Ascending aorta (tissue), 2 donors: ENCODE data around the gene NREP. TPM values are rescaled to one million over a fixed set of nuclear protein-coding genes. Genes with fewer than 3 reads are reported as not detected.
A peak's percentile ranks its signal among the peaks of the same experiment; 100 is the strongest.

Source experiments
- DNase-seq, 2 donors: peaks; one replicate each; pipeline ENCODE4 v3.0.0-alpha.2; 2019; ENCODE audit warnings: low spot score in 2 of 2
- H3K27ac ChIP-seq, 2 donors: fragments of 200-600 bp; sonication (generic); one replicate each; pipeline ENCODE4 v1.5.1; 2016 to 2017; ENCODE audit warnings: mild to moderate bottlenecking in 1 of 2
- H3K27me3 ChIP-seq: fragments of 200-600 bp; sonication (generic); one replicate; pipeline ENCODE4 v1.5.1; 2017
- H3K36me3 ChIP-seq, 2 donors: fragments of 200-600 bp; sonication (generic); one replicate each; pipeline ENCODE4 v1.5.1; 2016
- H3K4me1 ChIP-seq, 2 donors: fragments of 200-600 bp; sonication (generic); one replicate each; pipeline ENCODE4 v1.5.1; 2016 to 2017; ENCODE audit warnings: mild to moderate bottlenecking in 1 of 2
- H3K4me3 ChIP-seq, 2 donors: fragments of 200-600 bp; sonication (generic); one replicate each; pipeline ENCODE4 v1.5.1; 2016 to 2017; ENCODE audit warnings: mild to moderate bottlenecking in 1 of 2
- H3K9me3 ChIP-seq, 2 donors: fragments of 200-600 bp; sonication (generic); one replicate each; pipeline ENCODE4 v1.5.1; 2016
- intact Hi-C: fragments of 100-400 bp; cut with DNase I; formaldehyde crosslinking; loops from one replicate; pipeline ENCODE4 v1.15.1; 2023
- total RNA-seq: library from RNA; depleted of rRNA; stranded (reverse); fragments of >200 nt; gene quantifications from one replicate; pipeline ENCODE4 v1.1.0, GENCODE V29; 2016
- TF ChIP-seq, protein P1 (sequence below), 3 experiments: fragments of 200-600 bp in 2 of 3; fragments of 450-650 bp in 1 of 3; sonication (generic) in 2 of 3; IDR thresholded peaks; one replicate each; pipeline ENCODE4 v1.5.1; 2016 to 2019; ENCODE audit warnings: antibody characterized with exemption in 3 of 3, mild to moderate bottlenecking in 1 of 3, moderate library complexity in 1 of 3

Gene NREP
- total RNA-seq, 1 donor from 2014 or later, result 15.3 TPM

DNA sequence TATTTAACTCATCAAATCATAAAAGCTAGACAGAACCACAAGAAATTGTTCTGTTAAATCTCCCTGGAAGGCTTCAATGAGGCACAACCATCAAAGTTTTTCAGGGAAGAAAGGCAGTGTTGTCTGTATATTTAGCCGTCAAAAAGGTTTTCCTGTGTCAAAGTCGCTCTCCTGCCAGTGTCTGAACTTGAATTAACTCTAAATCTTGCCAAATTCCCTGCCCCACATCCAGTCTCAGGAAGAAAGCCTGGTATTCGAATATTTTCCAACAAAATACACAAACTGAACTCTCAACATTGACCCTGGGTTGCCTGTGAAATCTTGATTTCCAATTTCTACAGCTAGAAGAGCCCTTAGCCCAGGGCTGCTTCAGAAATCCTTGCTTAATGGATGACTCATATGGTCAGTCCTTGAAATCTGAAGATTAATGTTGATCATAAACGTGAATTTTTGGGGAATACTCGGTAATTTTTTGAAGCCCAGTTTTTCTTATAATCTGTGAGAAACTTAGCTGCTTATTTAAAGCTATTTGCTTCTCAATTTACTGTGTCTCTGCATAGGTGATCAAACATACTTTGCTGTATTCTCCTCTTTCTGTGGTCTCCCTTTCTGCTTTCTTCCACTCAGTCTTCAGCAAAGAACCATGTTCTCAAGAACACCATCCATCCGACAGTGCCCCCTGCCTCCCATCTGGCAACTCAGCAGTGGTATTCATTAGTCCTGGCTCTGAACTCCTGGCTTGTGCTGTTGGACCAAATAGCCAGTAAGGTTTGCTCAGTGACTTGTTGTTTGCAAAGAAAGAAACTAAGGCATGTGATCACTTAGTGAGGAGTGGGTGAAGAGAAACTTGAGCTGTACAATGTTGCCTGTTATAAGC lies 58.9 kb downstream of the NREP start:
- TF ChIP-seq, protein P1, sequence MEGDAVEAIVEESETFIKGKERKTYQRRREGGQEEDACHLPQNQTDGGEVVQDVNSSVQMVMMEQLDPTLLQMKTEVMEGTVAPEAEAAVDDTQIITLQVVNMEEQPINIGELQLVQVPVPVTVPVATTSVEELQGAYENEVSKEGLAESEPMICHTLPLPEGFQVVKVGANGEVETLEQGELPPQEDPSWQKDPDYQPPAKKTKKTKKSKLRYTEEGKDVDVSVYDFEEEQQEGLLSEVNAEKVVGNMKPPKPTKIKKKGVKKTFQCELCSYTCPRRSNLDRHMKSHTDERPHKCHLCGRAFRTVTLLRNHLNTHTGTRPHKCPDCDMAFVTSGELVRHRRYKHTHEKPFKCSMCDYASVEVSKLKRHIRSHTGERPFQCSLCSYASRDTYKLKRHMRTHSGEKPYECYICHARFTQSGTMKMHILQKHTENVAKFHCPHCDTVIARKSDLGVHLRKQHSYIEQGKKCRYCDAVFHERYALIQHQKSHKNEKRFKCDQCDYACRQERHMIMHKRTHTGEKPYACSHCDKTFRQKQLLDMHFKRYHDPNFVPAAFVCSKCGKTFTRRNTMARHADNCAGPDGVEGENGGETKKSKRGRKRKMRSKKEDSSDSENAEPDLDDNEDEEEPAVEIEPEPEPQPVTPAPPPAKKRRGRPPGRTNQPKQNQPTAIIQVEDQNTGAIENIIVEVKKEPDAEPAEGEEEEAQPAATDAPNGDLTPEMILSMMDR (IDR thresholded peaks at IDR 0.05), result peak in 2 of 3 experiments; percentile 7 to 27
- Histone ChIP-seq H3K27me3 (no peaks in the 10 kb centered on the region), H3K36me3 (no peaks in the 10 kb centered on the region), H3K4me3 (no peak overlapping the region), H3K4me1 (peaks cover 0 to 8% of the 10 kb centered on the region in 2 donors), H3K9me3 (no peaks in the 10 kb centered on the region), H3K27ac (no peak overlapping the region)
- no peak for DNase-seq
- intact Hi-C loops, result no loop called here

DNA sequence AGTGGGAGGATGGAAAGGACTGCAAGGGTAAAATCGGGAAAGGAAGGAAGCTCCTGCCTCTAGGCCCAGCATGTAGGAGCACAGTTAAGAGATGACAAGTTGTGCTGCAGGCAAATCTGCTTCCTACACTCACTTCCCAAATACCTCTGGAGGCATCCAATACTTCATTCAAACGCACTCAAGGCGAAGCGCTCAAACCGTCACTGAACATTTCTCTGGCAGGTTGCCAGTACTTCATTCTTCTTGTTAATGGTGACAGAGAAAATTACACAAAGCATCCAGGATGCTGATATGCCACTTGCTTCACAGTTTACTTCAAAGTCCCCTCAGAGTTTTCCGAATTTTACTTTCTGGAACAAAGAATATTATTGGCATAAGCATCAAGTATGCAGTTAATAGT lies 59.8 kb downstream of the NREP start:
- intact Hi-C loops, result no loop called here
- no peak for DNase-seq
- no peak overlapping the region for H3K4me3 ChIP-seq
- H3K9me3 ChIP-seq, result no peaks in the 10 kb centered on the region
- no peak overlapping the region for H3K27ac ChIP-seq
- H3K4me1 ChIP-seq, result peaks cover 0 to 8% of the 10 kb centered on the region in 2 donors
- H3K27me3 ChIP-seq, result no peaks in the 10 kb centered on the region
- H3K36me3 ChIP-seq, result no peaks in the 10 kb centered on the region
- TF ChIP-seq, protein P1 (IDR thresholded peaks at IDR 0.05), result no peak

DNA sequence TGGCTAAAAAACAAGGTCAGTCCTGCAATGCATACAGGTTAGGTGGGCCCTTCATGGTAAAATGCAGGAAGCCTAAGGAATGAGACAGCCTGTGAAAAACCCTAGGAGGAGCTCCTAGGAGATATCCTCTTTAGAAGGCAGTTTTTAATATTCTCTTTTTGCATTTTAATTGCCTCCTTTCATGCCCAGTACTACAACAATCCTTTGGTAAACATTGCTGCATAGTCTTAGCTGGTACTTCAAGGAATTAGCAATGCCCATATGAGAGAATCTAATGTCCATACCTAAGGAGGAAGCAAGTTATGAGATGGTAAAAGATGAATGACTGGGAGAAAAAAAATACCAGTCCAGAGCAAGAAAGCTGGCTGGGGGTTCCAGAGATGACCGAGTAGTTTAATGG lies 61.0 kb downstream of the NREP start:
- H3K27me3 ChIP-seq, result no peaks in the 10 kb centered on the region
- no peaks in the 10 kb centered on the region for H3K36me3 ChIP-seq
- TF ChIP-seq, protein P1 (IDR thresholded peaks at IDR 0.05), result no peak
- no peak overlapping the region for H3K27ac ChIP-seq
- intact Hi-C loops, result no loop called here
- no peak overlapping the region for H3K4me3 ChIP-seq
- no peak for DNase-seq
- H3K4me1 ChIP-seq, result peaks cover 0 to 8% of the 10 kb centered on the region in 2 donors
- H3K9me3 ChIP-seq, result no peaks in the 10 kb centered on the region

DNA sequence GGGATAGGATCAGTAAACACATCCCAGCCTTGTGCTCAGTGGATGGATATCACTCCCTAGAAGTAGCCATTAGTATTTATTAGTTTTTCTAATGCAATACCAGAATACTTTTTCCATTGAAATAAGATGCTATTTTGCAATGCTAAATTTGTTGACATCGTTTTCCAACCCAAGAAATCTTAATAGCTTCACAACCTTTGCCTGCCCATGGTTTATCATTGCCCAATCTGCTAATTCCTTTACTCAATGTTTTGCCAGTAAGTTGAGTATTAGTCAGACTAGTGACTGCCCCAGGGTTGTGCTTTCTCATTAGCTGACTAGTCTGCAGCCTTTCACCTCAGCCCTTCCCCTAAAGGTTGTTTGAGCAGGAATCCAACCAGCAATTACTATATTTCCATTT lies 62.9 kb downstream of the NREP start:
- H3K27me3 ChIP-seq, result no peaks in the 10 kb centered on the region
- no peak overlapping the region for H3K4me3 ChIP-seq
- peaks cover 0 to 8% of the 10 kb centered on the region in 2 donors for H3K4me1 ChIP-seq
- no peaks in the 10 kb centered on the region for H3K36me3 ChIP-seq
- intact Hi-C loops, result no loop called here
- no peaks in the 10 kb centered on the region for H3K9me3 ChIP-seq
- TF ChIP-seq, protein P1 (IDR thresholded peaks at IDR 0.05), result no peak
- no peak for DNase-seq
- H3K27ac ChIP-seq, result no peak overlapping the region

DNA sequence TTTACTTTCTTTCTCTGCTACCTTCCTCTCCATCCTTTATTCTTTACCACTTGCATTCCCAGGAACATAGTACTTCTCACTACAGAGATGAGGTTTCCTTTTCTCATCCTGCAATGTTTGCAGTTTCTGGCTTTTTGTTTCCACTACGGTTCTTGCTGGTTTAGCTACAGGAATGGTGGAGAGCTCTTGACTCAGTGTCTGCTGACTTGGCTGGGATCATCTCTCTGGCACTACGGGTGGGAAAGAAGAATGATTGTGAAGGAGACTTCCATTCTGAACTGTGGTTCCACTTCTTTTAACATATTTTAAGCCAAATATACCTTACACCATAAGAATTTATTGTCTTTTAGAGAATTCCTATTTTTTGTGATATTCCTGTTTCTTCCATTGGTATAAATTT lies 65.1 kb downstream of the NREP start:
- no peak for DNase-seq
- Histone ChIP-seq H3K27ac (no peak overlapping the region), H3K9me3 (no peaks in the 10 kb centered on the region), H3K4me1 (no peaks in the 10 kb centered on the region), H3K4me3 (no peak overlapping the region), H3K36me3 (no peaks in the 10 kb centered on the region), H3K27me3 (no peaks in the 10 kb centered on the region)
- intact Hi-C loops, result no loop called here
- TF ChIP-seq, protein P1 (IDR thresholded peaks at IDR 0.05), result no peak
